ENCODE results near the gene INHBC.

Gene INHBC

GRCh38 chr12:57476162-57476992 is 41.8 kb downstream of the INHBC start:
- no peak for TF ChIP-seq CTCF (IDR thresholded peaks at IDR 0.05; ENCODE audit: low read depth, low read length)
- no peak overlapping the region for H3K4me3 ChIP-seq (ENCODE audit: low read depth, low read length)

- no peak overlapping the region for H3K4me3 ChIP-seq (ENCODE audit: low read depth, low read length)
- TF ChIP-seq CTCF (IDR thresholded peaks at IDR 0.05; ENCODE audit: low read depth, low read length) = no peak
Observed at GRCh38 chr12:57476993-57477709, 42.6 kb downstream of the INHBC start.

DNA sequence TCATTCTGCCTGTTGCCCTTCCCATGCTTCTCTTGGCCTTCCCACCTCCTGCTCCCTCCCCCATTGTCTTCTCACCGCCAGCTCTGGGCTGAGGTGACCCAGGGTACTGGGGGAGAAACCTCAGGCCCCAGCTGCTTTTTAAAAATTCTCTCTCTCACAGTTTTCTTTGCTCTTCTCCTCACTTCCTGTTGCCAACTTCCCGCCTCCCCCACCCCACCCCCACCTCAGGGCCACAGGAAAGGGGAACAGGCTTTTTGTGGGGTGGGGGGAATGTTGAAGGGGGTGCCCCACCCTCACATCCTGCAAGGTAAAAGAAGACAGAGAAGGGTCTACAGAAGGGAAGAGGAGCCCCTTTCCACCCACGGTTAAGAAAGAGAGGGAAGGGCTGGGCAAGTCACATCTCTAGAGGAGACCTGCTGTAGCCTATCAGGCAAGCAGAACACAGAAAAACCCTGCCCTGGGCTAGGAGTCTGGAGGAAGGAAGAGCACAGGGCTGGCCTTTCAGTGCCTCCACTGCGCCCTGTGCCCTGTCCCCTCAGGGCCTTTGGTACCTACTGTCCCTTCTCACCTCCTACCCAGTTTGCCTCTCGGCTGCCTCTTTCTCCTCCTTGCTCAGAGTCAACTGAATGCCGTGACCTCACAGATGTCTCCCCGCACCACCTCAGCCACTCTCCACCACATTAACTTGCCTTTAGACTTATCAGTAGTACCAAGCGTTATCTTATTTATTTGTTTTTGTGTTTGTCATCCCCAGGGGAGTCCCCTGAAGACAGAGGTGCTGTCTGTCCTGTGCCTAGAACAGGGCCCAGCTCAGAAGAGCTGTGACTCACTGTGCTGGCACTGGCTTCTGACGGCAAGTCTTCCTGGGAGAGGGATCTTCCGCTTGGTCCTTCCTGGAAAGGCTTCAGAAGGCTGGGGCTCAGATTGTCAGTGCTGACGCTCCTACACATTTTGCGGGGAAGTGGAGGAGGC is 43.4 kb downstream of the INHBC start:
- H3K4me3 ChIP-seq (ENCODE audit: low read depth, low read length) = no peak overlapping the region
- no peak for TF ChIP-seq CTCF (IDR thresholded peaks at IDR 0.05; ENCODE audit: low read depth, low read length)

DNA sequence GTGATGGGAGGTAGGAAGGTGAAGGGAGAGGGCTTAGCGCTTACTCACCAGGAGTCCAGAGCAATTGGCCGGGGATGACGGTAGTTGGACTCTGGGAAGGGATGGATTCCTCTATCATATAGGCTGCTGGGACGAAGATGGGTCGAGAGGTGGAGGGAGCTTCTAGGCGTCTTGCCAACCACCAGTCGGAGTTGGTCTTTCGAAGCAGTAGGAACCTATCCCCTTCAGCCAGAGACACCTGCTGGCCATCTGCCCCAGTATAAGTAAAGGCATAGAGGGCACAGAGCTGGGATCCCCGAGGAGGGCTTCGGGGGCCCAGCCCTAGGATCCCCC is 44.4 kb downstream of the INHBC start:
- no peak for TF ChIP-seq CTCF (IDR thresholded peaks at IDR 0.05; ENCODE audit: low read depth, low read length)
- no peak overlapping the region for H3K4me3 ChIP-seq (ENCODE audit: low read depth, low read length)

DNA sequence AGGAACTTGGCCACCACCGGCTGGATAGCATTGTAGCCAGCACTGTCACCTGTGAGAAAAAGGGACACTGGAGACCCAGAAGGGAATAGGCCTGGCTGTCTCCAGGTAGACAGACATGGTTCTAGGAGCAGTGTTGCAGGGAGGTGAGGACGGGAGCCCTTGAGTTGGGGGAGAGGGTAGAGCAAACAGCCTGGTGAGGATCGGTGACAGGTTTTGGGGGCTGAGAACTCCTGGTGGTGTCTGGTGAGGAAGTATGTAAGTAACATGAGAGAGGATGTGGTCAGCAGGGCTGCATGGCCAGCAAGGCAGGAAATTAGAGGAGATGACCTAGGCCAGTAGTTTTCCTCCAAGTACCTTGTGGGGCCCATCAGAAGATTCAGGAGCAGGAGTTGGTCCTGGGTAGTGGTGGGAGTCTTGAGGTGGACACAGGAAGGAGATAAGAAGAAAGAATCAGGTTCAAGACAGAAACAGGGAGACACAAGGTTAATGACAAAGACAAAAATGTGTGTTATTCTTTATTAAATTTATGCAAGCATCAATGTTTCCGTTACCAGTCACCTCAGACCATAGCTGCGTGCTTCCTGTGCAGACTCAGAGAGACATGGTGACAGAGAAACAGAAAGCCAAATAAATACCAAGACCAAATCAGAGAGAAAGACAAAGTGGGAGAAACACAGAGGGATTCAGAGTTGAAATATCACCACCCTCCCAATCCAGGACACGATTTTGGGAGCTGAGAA is 45.0 kb downstream of the INHBC start, which contains the start of gene ARHGAP9:
ARHGAP9 (minus strand) TSS at position 491 of the 740 bp plus-strand sequence; CDS start at position 31, 460 bp downstream.
- no peak for TF ChIP-seq CTCF (IDR thresholded peaks at IDR 0.05; ENCODE audit: low read depth, low read length)
- no peak within 1 kb of the TSS for H3K4me3 ChIP-seq (ENCODE audit: low read depth, low read length)

GRCh38 chr12:57481671-57482070 is 47.1 kb downstream of the INHBC start:
- no peak overlapping the region for H3K4me3 ChIP-seq (ENCODE audit: low read depth, low read length)
- TF ChIP-seq CTCF (IDR thresholded peaks at IDR 0.05; ENCODE audit: low read depth, low read length) = no peak
